BLaER1 treated with 17β-estradiol and CSF1 and Interleukin-3, amounts not matched to agents 10 nM and 100 nM (cell line): Measurements from ENCODE around the gene TBL1XR1.
"Not testable (repeated sequence)": the region's sequence is repeated elsewhere in the genome, so short reads cannot be mapped to it uniquely, and the experiment has no call there.

Source experiments
- H3K27ac ChIP-seq, 11 experiments: shearing (Covaris generic); formaldehyde crosslinking; 2 replicates each; pipeline ENCODE4 v1.8.1; 2022
- H3K27me3 ChIP-seq, 11 experiments: shearing (Covaris generic); formaldehyde crosslinking; 2 replicates each; pipeline ENCODE4 v1.8.1; 2022
- H3K36me3 ChIP-seq, 11 experiments: shearing (Covaris generic); formaldehyde crosslinking; 2 replicates each; pipeline ENCODE4 v1.8.1; 2022
- H3K4me1 ChIP-seq, 10 experiments: shearing (Covaris generic); formaldehyde crosslinking; 2 replicates each; pipeline ENCODE4 v1.8.1; 2022
- H3K4me2 ChIP-seq, 11 experiments: shearing (Covaris generic); formaldehyde crosslinking; 2 replicates each; pipeline ENCODE4 v1.8.1; 2022
- H3K4me3 ChIP-seq, 10 experiments: shearing (Covaris generic); formaldehyde crosslinking; 2 replicates each; pipeline ENCODE4 v1.8.1; 2022
- H3K9ac ChIP-seq, 11 experiments: shearing (Covaris generic); formaldehyde crosslinking; 2 replicates each; pipeline ENCODE4 v1.8.1; 2022
- H3K9me3 ChIP-seq, 11 experiments: shearing (Covaris generic); formaldehyde crosslinking; replicated peaks in 1 of 11; 2 replicates each; pipeline ENCODE4 v1.8.1; 2022
- H4K20me1 ChIP-seq, 11 experiments: shearing (Covaris generic); formaldehyde crosslinking; 2 replicates each; pipeline ENCODE4 v1.8.1; 2022
- Cebpa-rat ChIP-seq, 11 experiments: shearing (Covaris generic); IDR thresholded peaks; 2 replicates each; pipeline ENCODE4 v1.8.1; 2022

The TBL1XR1 gene

DNA sequence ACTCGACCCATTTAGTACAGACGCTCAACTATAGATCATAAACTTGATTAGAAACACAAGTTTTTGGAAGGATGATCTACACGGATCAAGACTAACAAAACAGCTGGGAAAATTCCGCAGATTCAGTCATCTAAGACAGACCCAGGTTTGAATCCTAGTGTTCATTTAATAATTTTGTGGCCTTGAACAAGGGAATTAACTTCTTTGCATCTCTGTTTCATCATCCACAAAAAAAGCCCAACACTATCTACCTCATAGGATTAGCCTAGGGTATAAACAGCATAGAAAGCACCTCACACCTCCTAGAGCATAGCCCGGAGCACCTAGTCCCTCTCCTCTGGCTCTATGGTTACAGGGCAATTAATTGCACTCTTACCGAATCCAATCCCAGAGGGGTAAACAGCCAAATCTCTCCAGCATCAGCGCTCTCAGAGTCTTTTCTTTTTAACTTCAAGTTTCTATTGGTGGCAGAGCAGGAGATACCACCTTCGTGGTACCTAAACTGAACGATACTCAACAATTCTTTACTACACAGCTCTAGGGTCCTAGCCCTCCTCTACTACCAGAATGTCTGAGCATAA lies 3.5 kb downstream of the TBL1XR1 start:
- Histone ChIP-seq H3K9ac (peak overlapping the region; percentile 96 to 100 (median 100)), H4K20me1 (peaks cover 42 to 71% (median 62%) of the 10 kb centered on the region in 11 experiments), H3K4me3 (peak overlapping the region; percentile 72 to 96 (median 87)), H3K36me3 (peaks cover 0 to 52% (median 27%) of the 10 kb centered on the region in 11 experiments; a peak in 16 of 22 replicates), H3K9me3 (peaks cover 0 to 7% (median 0%) of the 10 kb centered on the region in 11 experiments; a peak in 2 of 22 replicates), H3K27ac (peak overlapping the region; percentile 28 to 100 (median 100); a peak in 21 of 22 replicates), H3K4me1 (peaks cover 50 to 70% (median 59%) of the 10 kb centered on the region in 10 experiments), H3K4me2 (peak overlapping the region; percentile 76 to 97 (median 93)), H3K27me3 (no peaks in the 10 kb centered on the region)
- TF ChIP-seq Cebpa-rat (IDR thresholded peaks at IDR 0.05): no peak

DNA sequence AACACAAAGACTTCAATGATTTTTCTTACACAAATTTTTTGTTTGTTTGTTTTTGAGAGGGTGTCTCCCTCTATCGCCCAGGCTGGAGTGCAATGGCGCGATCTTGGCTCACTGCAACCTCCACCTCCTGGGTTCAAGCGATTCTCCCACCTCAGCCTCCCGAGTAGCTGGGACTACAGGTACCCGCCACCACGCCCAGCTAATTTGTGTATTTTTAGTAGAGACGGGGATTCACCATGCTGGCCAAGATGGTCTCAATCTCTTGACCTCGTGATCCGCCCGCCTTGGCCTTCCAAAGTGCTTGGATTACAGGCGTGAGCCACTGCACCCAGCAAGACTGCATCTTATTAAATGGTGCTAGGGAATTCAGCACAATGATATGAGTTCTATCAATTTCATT lies 4.0 kb downstream of the TBL1XR1 start:
- Histone ChIP-seq H4K20me1 (peaks cover 47 to 76% (median 67%) of the 10 kb centered on the region in 11 experiments), H3K9ac (peak overlapping the region; percentile 96 to 100 (median 100); a peak in 21 of 22 replicates), H3K27ac (peak overlapping the region in 10 of 11 experiments; percentile 97 to 100 (median 100); a peak in 20 of 22 replicates), H3K36me3 (peaks cover 0 to 57% (median 27%) of the 10 kb centered on the region in 11 experiments; a peak in 16 of 22 replicates), H3K4me2 (peak overlapping the region; percentile 76 to 97 (median 93)), H3K4me1 (peaks cover 47 to 70% (median 58%) of the 10 kb centered on the region in 10 experiments), H3K4me3 (peak overlapping the region; percentile 72 to 96 (median 87); a peak in 19 of 20 replicates)
- not testable (repeated sequence) for H3K9me3 ChIP-seq, H3K27me3 ChIP-seq

DNA sequence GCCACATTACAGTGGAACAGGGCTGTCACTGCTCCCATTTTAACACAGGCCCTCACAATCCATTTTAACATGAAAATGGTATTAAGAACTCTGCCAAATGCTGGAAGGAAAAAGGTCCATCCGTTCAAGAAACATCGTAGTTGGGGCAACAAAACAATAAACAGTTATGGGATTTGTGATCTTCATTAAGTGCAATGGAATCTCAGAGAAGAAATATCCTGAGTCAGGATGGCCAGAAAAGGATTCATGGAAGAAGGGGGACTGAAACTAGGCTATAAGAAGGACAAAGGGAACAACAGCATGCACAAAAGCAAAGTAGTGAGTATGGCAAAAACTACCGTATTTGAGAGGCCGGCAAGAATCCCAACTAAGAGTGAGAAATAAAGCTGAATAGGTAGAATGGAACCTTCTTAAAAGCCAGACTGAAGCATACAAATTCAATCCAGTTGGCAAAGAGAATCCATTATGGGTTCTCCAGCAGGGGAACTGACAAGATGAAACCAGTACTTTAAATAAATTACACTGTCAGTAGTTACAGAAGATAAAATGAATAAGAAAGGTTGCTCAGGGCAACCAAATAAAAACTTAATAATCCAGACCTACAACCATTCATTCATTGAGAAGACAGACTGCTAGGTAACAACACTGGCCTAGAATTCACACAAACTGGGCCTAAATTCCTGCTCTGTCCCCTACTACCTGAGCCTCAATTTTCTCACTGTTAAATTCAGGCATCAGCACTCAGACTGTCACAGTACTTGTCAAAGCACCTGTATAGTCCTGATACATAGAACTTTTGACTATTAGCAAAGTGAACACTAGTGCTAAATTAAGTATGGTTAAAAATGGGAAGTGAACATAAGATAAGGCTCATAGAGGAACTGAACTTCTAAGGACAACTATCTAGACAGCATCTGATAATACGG lies 6.3 kb downstream of the TBL1XR1 start:
- Histone ChIP-seq H3K27me3 (no peaks in the 10 kb centered on the region), H3K4me2 (peak overlapping the region; percentile 76 to 97 (median 93)), H3K4me1 (peaks cover 48 to 92% (median 72%) of the 10 kb centered on the region in 10 experiments), H3K4me3 (peak overlapping the region in 3 of 10 experiments; percentile 26 to 72 (median 32); a peak in 2 of 20 replicates), H3K36me3 (peaks cover 0 to 73% (median 41%) of the 10 kb centered on the region in 11 experiments; a peak in 19 of 22 replicates), H4K20me1 (peaks cover 70 to 98% (median 90%) of the 10 kb centered on the region in 11 experiments), H3K9ac (peak overlapping the region in 5 of 11 experiments; percentile 1 to 50 (median 25); a peak in 4 of 22 replicates), H3K9me3 (peaks cover 0 to 7% (median 0%) of the 10 kb centered on the region in 11 experiments; a peak in 2 of 22 replicates), H3K27ac (peak overlapping the region in 5 of 11 experiments; percentile 15 to 53 (median 42); a peak in 8 of 22 replicates)
- no peak for TF ChIP-seq Cebpa-rat (IDR thresholded peaks at IDR 0.05)

DNA sequence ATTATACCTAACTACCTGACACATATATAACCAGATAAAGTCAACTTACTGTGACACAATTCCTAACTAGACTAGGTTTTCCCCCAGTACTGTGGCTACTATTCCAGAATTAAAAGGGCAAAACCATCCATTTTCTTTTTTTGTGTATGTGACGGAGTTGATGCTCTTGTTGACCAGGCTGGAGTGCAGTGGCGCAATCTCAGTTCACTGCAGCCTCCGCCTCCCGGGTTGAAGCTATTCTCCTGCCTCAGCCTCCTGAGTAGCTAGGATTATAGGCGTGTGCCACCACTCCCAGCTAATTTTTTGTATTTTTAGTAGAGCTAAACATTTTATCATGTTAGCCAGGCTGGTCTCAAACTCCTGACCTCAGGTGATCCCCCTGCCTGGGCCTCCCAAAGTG lies 7.1 kb downstream of the TBL1XR1 start:
- not testable (repeated sequence) for H3K27me3 ChIP-seq, H3K9me3 ChIP-seq
- H3K36me3 ChIP-seq: peaks cover 0 to 82% (median 46%) of the 10 kb centered on the region in 11 experiments; a peak in 19 of 22 replicates
- peak overlapping the region in 4 of 11 experiments; percentile 1 to 53 (median 38); a peak in 4 of 22 replicates for H3K27ac ChIP-seq
- H3K4me1 ChIP-seq: peaks cover 56 to 100% (median 78%) of the 10 kb centered on the region in 10 experiments
- peak overlapping the region; percentile 76 to 97 (median 93); a peak in 21 of 22 replicates for H3K4me2 ChIP-seq
- H4K20me1 ChIP-seq: peaks cover 78 to 100% (median 98%) of the 10 kb centered on the region in 11 experiments
- H3K9ac ChIP-seq: peak overlapping the region in 1 of 11 experiments; percentile 25; a peak in 1 of 22 replicates
- H3K4me3 ChIP-seq: peak overlapping the region in 1 of 10 experiments; percentile 11; a peak in 1 of 20 replicates

DNA sequence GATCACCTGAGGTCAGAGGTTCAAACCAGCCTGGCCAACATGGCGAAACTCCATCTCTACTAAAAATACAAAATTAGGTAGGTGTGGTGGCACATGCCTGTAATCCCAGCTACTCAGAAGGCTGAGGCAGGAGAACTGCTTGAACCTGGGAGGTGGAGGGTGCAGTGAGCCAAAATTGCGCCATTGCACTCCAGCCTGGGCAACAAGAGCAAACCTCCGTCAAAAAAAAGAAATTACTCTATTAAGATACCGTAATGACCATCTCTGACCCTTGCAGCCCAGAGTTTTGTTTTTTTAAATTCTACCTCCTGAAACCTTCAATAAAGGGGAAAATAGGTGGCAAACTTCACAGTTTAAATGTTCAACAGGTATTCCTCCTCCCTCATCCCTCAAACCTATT lies 9.0 kb downstream of the TBL1XR1 start:
- not testable (repeated sequence) for H3K9ac ChIP-seq, H3K27ac ChIP-seq, H3K27me3 ChIP-seq, H3K4me3 ChIP-seq
- H3K36me3 ChIP-seq: peaks cover 0 to 92% (median 63%) of the 10 kb centered on the region in 11 experiments; a peak in 19 of 22 replicates
- peaks cover 97 to 100% (median 100%) of the 10 kb centered on the region in 11 experiments for H4K20me1 ChIP-seq
- H3K9me3 ChIP-seq: peaks cover 0 to 14% (median 0%) of the 10 kb centered on the region in 11 experiments; a peak in 2 of 22 replicates
- peaks cover 49 to 100% (median 78%) of the 10 kb centered on the region in 10 experiments for H3K4me1 ChIP-seq
- peak overlapping the region in 10 of 11 experiments; percentile 3 to 94 (median 22); a peak in 11 of 22 replicates for H3K4me2 ChIP-seq

DNA sequence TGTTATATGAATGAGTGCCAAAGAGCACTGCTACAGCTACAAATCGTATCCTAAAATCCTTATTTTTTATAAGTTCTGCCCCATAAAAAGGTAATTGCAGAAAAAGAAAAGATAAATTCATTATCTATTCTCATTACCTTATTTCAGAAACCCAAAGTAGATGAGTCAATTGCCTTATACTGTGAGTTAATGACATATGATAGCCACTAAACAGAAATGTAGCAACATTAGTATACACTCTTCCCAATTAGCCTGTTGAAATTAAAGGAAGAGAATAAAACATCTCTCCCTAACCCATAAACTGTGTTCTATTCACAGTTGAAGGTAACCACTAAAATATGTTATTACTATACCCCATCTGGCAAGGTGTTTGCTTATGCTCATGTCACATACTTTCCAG lies 11.0 kb downstream of the TBL1XR1 start:
- peak overlapping the region in 6 of 11 experiments; percentile 7 to 65 (median 36); a peak in 10 of 22 replicates for H3K4me2 ChIP-seq
- H3K9ac ChIP-seq: no peak overlapping the region
- H3K27me3 ChIP-seq: no peaks in the 10 kb centered on the region
- TF ChIP-seq Cebpa-rat (IDR thresholded peaks at IDR 0.05): no peak
- H3K4me1 ChIP-seq: peaks cover 41 to 100% (median 65%) of the 10 kb centered on the region in 10 experiments
- no peak overlapping the region for H3K4me3 ChIP-seq
- H3K36me3 ChIP-seq: peaks cover 0 to 97% (median 62%) of the 10 kb centered on the region in 11 experiments; a peak in 19 of 22 replicates
- peaks cover 100% of the 10 kb centered on the region in 11 experiments for H4K20me1 ChIP-seq
- no peak overlapping the region for H3K27ac ChIP-seq
- H3K9me3 ChIP-seq: peaks cover 0 to 21% (median 0%) of the 10 kb centered on the region in 11 experiments; a peak in 3 of 22 replicates

DNA sequence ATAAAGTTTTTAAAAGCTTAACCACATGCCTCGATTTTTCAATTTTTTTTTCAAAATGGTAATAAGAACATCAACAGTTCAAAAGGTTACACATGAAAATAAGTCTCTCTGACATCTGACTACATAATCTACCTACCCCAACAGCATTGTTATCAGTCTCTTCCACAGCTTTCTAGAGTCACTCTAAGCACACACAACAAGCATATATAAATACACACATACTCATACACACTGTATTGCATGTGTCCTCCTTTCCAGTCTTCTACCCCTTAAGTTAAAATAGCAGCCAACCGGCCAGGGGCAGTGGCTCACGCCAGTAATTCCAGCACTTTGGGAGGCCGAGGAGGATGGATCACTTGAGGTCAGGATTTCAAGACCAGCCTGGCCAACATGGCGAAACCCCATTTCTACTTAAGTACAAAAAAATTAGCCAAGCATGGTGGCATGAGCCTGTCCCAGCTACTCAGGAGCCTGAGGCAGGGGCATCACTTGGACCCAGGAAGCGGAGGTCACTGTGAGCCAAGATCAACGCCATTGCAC lies 12.2 kb downstream of the TBL1XR1 start:
- Histone ChIP-seq H3K4me2 (peak overlapping the region; percentile 1 to 65 (median 37); a peak in 15 of 22 replicates), H3K9me3 (peaks cover 0 to 29% (median 0%) of the 10 kb centered on the region in 11 experiments; a peak in 3 of 22 replicates), H4K20me1 (peaks cover 100% of the 10 kb centered on the region in 11 experiments), H3K36me3 (peaks cover 0 to 93% (median 61%) of the 10 kb centered on the region in 11 experiments; a peak in 19 of 22 replicates), H3K9ac (peak overlapping the region in 1 of 11 experiments; percentile 4; a peak in 1 of 22 replicates), H3K27me3 (no peaks in the 10 kb centered on the region), H3K4me3 (no peak overlapping the region), H3K27ac (peak overlapping the region in 4 of 11 experiments; percentile 11 to 38 (median 14); a peak in 4 of 22 replicates), H3K4me1 (peaks cover 39 to 100% (median 61%) of the 10 kb centered on the region in 10 experiments)
- TF ChIP-seq Cebpa-rat (IDR thresholded peaks at IDR 0.05): no peak

DNA sequence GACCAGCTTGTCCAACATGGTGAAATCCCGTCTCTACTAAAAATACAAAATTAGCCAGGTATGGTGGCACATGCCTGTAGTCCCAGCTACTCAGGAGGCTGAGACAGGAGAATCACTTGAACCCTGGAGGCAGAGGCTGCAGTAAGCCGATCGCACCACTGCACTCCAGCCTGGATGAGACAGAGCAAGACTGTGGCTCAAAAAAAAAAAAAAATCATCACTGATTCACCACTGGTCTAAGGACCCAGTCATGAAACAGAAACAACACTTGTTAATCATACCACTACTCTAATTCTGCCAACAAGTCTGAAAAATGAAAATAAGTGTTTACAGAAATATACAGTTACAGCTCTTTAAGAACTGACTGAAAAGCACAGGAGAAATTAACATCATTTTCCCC lies 12.7 kb downstream of the TBL1XR1 start:
- peak overlapping the region in 7 of 11 experiments; percentile 3 to 65 (median 41); a peak in 8 of 22 replicates for H3K4me2 ChIP-seq
- not testable (repeated sequence) for H3K27ac ChIP-seq
- peaks cover 100% of the 10 kb centered on the region in 11 experiments for H4K20me1 ChIP-seq

More for the DNA sequence above, 12.7 kb downstream of the TBL1XR1 start:
- not testable (repeated sequence) for H3K27me3 ChIP-seq, H3K9ac ChIP-seq, H3K4me3 ChIP-seq
- peaks cover 42 to 100% (median 59%) of the 10 kb centered on the region in 10 experiments; a peak in 19 of 20 replicates for H3K4me1 ChIP-seq
- peaks cover 0 to 29% (median 0%) of the 10 kb centered on the region in 11 experiments; a peak in 3 of 22 replicates for H3K9me3 ChIP-seq
- peaks cover 0 to 88% (median 60%) of the 10 kb centered on the region in 11 experiments; a peak in 19 of 22 replicates for H3K36me3 ChIP-seq
